ENCODE results near the gene GFI1B.
A peak's percentile ranks its signal among the peaks of the same experiment; 100 is the strongest.

DNA sequence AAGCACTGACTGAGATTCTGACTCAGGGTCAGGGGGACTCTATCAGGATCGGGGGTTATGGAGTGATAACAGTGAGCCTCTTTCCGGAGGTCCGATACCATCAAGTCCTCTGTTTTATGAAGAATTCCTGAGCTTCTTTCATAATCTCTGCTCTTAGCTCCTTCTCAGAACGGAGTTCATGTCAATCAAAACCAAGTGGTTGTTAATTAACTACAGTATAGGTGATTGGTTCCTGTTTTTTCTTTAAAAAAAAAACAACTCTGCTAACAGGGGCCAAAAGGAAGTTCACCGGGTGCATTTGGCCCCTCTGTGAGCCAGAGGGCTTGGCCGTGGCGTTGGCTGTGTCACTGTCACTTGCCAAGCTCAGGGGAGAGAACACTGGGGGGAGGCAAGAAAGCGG lies 4.0 kb downstream of the GFI1B start:
- TF ChIP-seq, protein P1, sequence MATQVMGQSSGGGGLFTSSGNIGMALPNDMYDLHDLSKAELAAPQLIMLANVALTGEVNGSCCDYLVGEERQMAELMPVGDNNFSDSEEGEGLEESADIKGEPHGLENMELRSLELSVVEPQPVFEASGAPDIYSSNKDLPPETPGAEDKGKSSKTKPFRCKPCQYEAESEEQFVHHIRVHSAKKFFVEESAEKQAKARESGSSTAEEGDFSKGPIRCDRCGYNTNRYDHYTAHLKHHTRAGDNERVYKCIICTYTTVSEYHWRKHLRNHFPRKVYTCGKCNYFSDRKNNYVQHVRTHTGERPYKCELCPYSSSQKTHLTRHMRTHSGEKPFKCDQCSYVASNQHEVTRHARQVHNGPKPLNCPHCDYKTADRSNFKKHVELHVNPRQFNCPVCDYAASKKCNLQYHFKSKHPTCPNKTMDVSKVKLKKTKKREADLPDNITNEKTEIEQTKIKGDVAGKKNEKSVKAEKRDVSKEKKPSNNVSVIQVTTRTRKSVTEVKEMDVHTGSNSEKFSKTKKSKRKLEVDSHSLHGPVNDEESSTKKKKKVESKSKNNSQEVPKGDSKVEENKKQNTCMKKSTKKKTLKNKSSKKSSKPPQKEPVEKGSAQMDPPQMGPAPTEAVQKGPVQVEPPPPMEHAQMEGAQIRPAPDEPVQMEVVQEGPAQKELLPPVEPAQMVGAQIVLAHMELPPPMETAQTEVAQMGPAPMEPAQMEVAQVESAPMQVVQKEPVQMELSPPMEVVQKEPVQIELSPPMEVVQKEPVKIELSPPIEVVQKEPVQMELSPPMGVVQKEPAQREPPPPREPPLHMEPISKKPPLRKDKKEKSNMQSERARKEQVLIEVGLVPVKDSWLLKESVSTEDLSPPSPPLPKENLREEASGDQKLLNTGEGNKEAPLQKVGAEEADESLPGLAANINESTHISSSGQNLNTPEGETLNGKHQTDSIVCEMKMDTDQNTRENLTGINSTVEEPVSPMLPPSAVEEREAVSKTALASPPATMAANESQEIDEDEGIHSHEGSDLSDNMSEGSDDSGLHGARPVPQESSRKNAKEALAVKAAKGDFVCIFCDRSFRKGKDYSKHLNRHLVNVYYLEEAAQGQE (IDR thresholded peaks at IDR 0.05; ENCODE audit: low read depth, low read length): no peak
- no peak for TF ChIP-seq KAT2A (conservative IDR thresholded peaks at IDR 0.05; ENCODE audit: control insufficient read depth, low read depth, low read length)
- TF ChIP-seq, protein P2, sequence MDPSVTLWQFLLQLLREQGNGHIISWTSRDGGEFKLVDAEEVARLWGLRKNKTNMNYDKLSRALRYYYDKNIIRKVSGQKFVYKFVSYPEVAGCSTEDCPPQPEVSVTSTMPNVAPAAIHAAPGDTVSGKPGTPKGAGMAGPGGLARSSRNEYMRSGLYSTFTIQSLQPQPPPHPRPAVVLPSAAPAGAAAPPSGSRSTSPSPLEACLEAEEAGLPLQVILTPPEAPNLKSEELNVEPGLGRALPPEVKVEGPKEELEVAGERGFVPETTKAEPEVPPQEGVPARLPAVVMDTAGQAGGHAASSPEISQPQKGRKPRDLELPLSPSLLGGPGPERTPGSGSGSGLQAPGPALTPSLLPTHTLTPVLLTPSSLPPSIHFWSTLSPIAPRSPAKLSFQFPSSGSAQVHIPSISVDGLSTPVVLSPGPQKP (IDR thresholded peaks at IDR 0.05; ENCODE audit: low read depth, low read length): no peak
- no peak for TF ChIP-seq CREB1 (IDR thresholded peaks at IDR 0.05; ENCODE audit: low read depth)
- TF ChIP-seq JUNB (IDR thresholded peaks at IDR 0.05): no peak
- TF ChIP-seq ZNF384 (IDR thresholded peaks at IDR 0.05; ENCODE audit: borderline replicate concordance, low read depth, low read length): peak; percentile 79
- TF ChIP-seq CHD2 (IDR thresholded peaks at IDR 0.05; ENCODE audit: borderline replicate concordance, low read depth, low read length): no peak
- TF ChIP-seq, protein P3, sequence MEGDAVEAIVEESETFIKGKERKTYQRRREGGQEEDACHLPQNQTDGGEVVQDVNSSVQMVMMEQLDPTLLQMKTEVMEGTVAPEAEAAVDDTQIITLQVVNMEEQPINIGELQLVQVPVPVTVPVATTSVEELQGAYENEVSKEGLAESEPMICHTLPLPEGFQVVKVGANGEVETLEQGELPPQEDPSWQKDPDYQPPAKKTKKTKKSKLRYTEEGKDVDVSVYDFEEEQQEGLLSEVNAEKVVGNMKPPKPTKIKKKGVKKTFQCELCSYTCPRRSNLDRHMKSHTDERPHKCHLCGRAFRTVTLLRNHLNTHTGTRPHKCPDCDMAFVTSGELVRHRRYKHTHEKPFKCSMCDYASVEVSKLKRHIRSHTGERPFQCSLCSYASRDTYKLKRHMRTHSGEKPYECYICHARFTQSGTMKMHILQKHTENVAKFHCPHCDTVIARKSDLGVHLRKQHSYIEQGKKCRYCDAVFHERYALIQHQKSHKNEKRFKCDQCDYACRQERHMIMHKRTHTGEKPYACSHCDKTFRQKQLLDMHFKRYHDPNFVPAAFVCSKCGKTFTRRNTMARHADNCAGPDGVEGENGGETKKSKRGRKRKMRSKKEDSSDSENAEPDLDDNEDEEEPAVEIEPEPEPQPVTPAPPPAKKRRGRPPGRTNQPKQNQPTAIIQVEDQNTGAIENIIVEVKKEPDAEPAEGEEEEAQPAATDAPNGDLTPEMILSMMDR (IDR thresholded peaks at IDR 0.05 in 2 of 3, conservative IDR thresholded peaks at IDR 0.05 in 1 of 3; ENCODE audit: control insufficient read depth in 2 of 3, extremely low read depth in 1 of 3, insufficient read depth in 1 of 3, low read depth in 3 of 3, low read length in 3 of 3): no peak
- TF ChIP-seq EP300 (IDR thresholded peaks at IDR 0.05; ENCODE audit: borderline replicate concordance in 1 of 2, control insufficient read depth in 1 of 2, low read depth in 2 of 2, low read length in 2 of 2): no peak
- TF ChIP-seq HDAC2 (IDR thresholded peaks at IDR 0.05): no peak
- TF ChIP-seq, protein P4, sequence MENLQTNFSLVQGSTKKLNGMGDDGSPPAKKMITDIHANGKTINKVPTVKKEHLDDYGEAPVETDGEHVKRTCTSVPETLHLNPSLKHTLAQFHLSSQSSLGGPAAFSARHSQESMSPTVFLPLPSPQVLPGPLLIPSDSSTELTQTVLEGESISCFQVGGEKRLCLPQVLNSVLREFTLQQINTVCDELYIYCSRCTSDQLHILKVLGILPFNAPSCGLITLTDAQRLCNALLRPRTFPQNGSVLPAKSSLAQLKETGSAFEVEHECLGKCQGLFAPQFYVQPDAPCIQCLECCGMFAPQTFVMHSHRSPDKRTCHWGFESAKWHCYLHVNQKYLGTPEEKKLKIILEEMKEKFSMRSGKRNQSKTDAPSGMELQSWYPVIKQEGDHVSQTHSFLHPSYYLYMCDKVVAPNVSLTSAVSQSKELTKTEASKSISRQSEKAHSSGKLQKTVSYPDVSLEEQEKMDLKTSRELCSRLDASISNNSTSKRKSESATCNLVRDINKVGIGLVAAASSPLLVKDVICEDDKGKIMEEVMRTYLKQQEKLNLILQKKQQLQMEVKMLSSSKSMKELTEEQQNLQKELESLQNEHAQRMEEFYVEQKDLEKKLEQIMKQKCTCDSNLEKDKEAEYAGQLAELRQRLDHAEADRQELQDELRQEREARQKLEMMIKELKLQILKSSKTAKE (IDR thresholded peaks at IDR 0.05; ENCODE audit: low read depth, poor library complexity, severe bottlenecking): no peak
- no peak for TF ChIP-seq BCL11A (IDR thresholded peaks at IDR 0.05; ENCODE audit: low read depth, low read length)

All from GM12878 (cell line).